Measurements from ENCODE around the gene JAK3. TPM values are rescaled to one million over a fixed set of nuclear protein-coding genes. Genes with fewer than 3 reads are reported as not detected.

The JAK3 gene
- total RNA-seq, 1 experiment from 2014 or later = 4.4 TPM

- TF ChIP-seq ESRRA (CRISPR knock-in tag; IDR thresholded peaks at IDR 0.05; ENCODE audit: borderline replicate concordance) (peak; percentile 25; the same call in 1 of the 2 replicates), ZNF232 (CRISPR knock-in tag; IDR thresholded peaks at IDR 0.05) (peak; percentile 58; the same call in 1 of the 2 replicates), CDX4 (CRISPR knock-in tag; IDR thresholded peaks at IDR 0.05; ENCODE audit: borderline replicate concordance) (no peak), NR2C2 (CRISPR knock-in tag; IDR thresholded peaks at IDR 0.05) (no peak), ZNF138 (CRISPR knock-in tag; conservative IDR thresholded peaks at IDR 0.05) (no peak), SP1 (CRISPR knock-in tag; conservative IDR thresholded peaks at IDR 0.05) (peak; percentile 79), FOXK1 (CRISPR knock-in tag; IDR thresholded peaks at IDR 0.05) (peak; percentile 72; the same call in 1 of the 2 replicates), USF1 (CRISPR knock-in tag; IDR thresholded peaks at IDR 0.05) (0 out of 2 replicates have a peak, but pooled peaks have one; percentile 35), HMGXB4 (CRISPR knock-in tag; IDR thresholded peaks at IDR 0.05) (peak; percentile 89; the same call in 1 of the 2 replicates)
Measured at GRCh38 chr19:17859533-17860330, 11.9 kb upstream of the JAK3 start, which contains the start of gene RPL18A (continued).

- Mint-ChIP-seq H3K36me3 (peaks cover 10% of the 10 kb centered on the region), H3K4me3 (no peak overlapping the region), H3K4me1 (peaks cover 5% of the 10 kb centered on the region), H3K9me3 (peaks cover 7% of the 10 kb centered on the region), H3K27ac (no peak overlapping the region), H3K27me3 (ENCODE audit: low read depth) (peaks cover 9% of the 10 kb centered on the region)
- peak; percentile 95 for DNase-seq (ENCODE audit: low spot score)
- POLR2A ChIA-PET = no interaction called here
- TF ChIP-seq ZNF423 (CRISPR knock-in tag; IDR thresholded peaks at IDR 0.05) (no peak), SMAD3 (CRISPR knock-in tag; IDR thresholded peaks at IDR 0.05; ENCODE audit: borderline replicate concordance) (0 out of 2 replicates have a peak, but pooled peaks have one; percentile 39), STAT6 (CRISPR knock-in tag; conservative IDR thresholded peaks at IDR 0.05; ENCODE audit: low read depth) (no peak), PRDM15 (CRISPR knock-in tag; IDR thresholded peaks at IDR 0.05) (no peak), FOXJ3 (CRISPR knock-in tag; IDR thresholded peaks at IDR 0.05; ENCODE audit: borderline replicate concordance) (no peak), USF1 (CRISPR knock-in tag; IDR thresholded peaks at IDR 0.05) (no peak), CTCF (IDR thresholded peaks at IDR 0.05) (peak; percentile 97), NR2C2 (CRISPR knock-in tag; IDR thresholded peaks at IDR 0.05) (no peak), CDX4 (CRISPR knock-in tag; IDR thresholded peaks at IDR 0.05; ENCODE audit: borderline replicate concordance) (no peak), SOX15 (CRISPR knock-in tag; IDR thresholded peaks at IDR 0.05) (no peak), HMGA2 (CRISPR knock-in tag; IDR thresholded peaks at IDR 0.05) (no peak)
- CTCF ChIA-PET = interaction anchor here (0.5 to 2.6 kb wide), 19 partner anchors 10 to 297 kb away, joined by 3 to 15 read pairs (median 3); partner anchors contain the start of genes B3GNT3, CCDC124 and SLC5A5
- peak; percentile 46 for ATAC-seq
Measured at GRCh38 chr19:17855280-17856152, 7.7 kb upstream of the JAK3 start.

Data from WTC11 (cell line).